ENCODE measurements around the gene RFNG. TPM values are rescaled to one million over a fixed set of nuclear protein-coding genes. Genes with fewer than 3 reads are reported as not detected.

The RFNG gene
- total and polyA plus RNA-seq, 2 of the 13 experiments (the other 11 are each of a cell fraction or from before 2014, with no cell fraction given): 61.4 to 64.0 TPM

- TF ChIP-seq KIAA2018 (CRISPR knock-in tag; IDR thresholded peaks at IDR 0.05; ENCODE audit: borderline replicate concordance): no peak
- TF ChIP-seq GLMP (CRISPR knock-in tag; IDR thresholded peaks at IDR 0.05; ENCODE audit: borderline replicate concordance): no peak
- no peak for TF ChIP-seq NCOA2 (CRISPR knock-in tag; IDR thresholded peaks at IDR 0.05)
- no peak; the same call in 1 of the 2 replicates for TF ChIP-seq SALL1 (CRISPR knock-in tag; IDR thresholded peaks at IDR 0.05)
- TF ChIP-seq CEBPB (IDR thresholded peaks at IDR 0.05; ENCODE audit: borderline replicate concordance, low read depth, low read length): no peak
- peak; percentile 17; the same call in 1 of the 2 replicates for TF ChIP-seq NRL (CRISPR knock-in tag; IDR thresholded peaks at IDR 0.05; ENCODE audit: borderline replicate concordance)
- no peak for TF ChIP-seq HHEX (CRISPR knock-in tag; IDR thresholded peaks at IDR 0.05)
- TF ChIP-seq GMEB2 (CRISPR knock-in tag; IDR thresholded peaks at IDR 0.05; ENCODE audit: low read depth): no peak
- TF ChIP-seq AKAP8 (CRISPR knock-in tag; IDR thresholded peaks at IDR 0.05): no peak
- TF ChIP-seq ATF1 (CRISPR knock-in tag; IDR thresholded peaks at IDR 0.05): no peak
- no peak for TF ChIP-seq KDM1A (CRISPR knock-in tag; IDR thresholded peaks at IDR 0.05)
- no peak for TF ChIP-seq MLLT10 (CRISPR knock-in tag; IDR thresholded peaks at IDR 0.05)
- TF ChIP-seq ZBTB26 (CRISPR knock-in tag; IDR thresholded peaks at IDR 0.05; ENCODE audit: borderline replicate concordance): no peak
- TF ChIP-seq IRX3 (CRISPR knock-in tag; IDR thresholded peaks at IDR 0.05; ENCODE audit: borderline replicate concordance, low read depth): no peak
- TF ChIP-seq MED13 (CRISPR knock-in tag; IDR thresholded peaks at IDR 0.05): no peak
- no peak for TF ChIP-seq HNRNPLL (IDR thresholded peaks at IDR 0.05; ENCODE audit: low read depth, low read length, poor library complexity, severe bottlenecking)
These were observed 45.7 kb upstream of the RFNG start (continued) for GRCh38 chr17:82097184-82097918.
